EL (cell line): ENCODE measurements around the gene DMXL1.
"Not testable (repeated sequence)": the region's sequence is repeated elsewhere in the genome, so short reads cannot be mapped to it uniquely, and the experiment has no call there.

Source experiments
- DNase-seq: peaks from one replicate; pipeline ENCODE4 v3.0.0-alpha.2; 2016

The DMXL1 gene

GRCh38 chr5:119071561-119071995 is 691 bp downstream of the DMXL1 start:
- no peak for DNase-seq

- no peak for DNase-seq
Observed at GRCh38 chr5:119072496-119072895, 1.6 kb downstream of the DMXL1 start.

GRCh38 chr5:119073746-119074337 is 3.0 kb downstream of the DMXL1 start:
- not testable (repeated sequence) for DNase-seq

GRCh38 chr5:119074419-119074818 is 3.5 kb downstream of the DMXL1 start:
- no peak for DNase-seq

GRCh38 chr5:119075269-119075668 is 4.4 kb downstream of the DMXL1 start:
- DNase-seq: not testable (repeated sequence)

GRCh38 chr5:119076080-119076479 is 5.2 kb downstream of the DMXL1 start:
- DNase-seq: no peak

GRCh38 chr5:119077444-119077843 is 6.6 kb downstream of the DMXL1 start:
- no peak for DNase-seq

GRCh38 chr5:119078071-119078846 is 7.4 kb downstream of the DMXL1 start:
- no peak for DNase-seq

- no peak for DNase-seq
Observed at GRCh38 chr5:119078861-119079260, 8.0 kb downstream of the DMXL1 start.

- no peak for DNase-seq
Observed at GRCh38 chr5:119079318-119079921, 8.5 kb downstream of the DMXL1 start.

GRCh38 chr5:119080936-119081335 is 10.0 kb downstream of the DMXL1 start:
- DNase-seq: no peak

GRCh38 chr5:119082691-119083090 is 11.8 kb downstream of the DMXL1 start:
- no peak for DNase-seq

- DNase-seq: no peak
Observed at GRCh38 chr5:119083679-119084078, 12.8 kb downstream of the DMXL1 start.

- no peak for DNase-seq
Observed at GRCh38 chr5:119088438-119088837, 17.6 kb downstream of the DMXL1 start.

GRCh38 chr5:119095611-119096010 is 24.7 kb downstream of the DMXL1 start:
- no peak for DNase-seq

- no peak for DNase-seq
Observed at GRCh38 chr5:119105971-119106370, 35.1 kb downstream of the DMXL1 start.

- no peak for DNase-seq
Observed at GRCh38 chr5:119112151-119112550, 41.3 kb downstream of the DMXL1 start.

- no peak for DNase-seq
Observed at GRCh38 chr5:119117237-119117636, 46.4 kb downstream of the DMXL1 start.

- DNase-seq: no peak
Observed at GRCh38 chr5:119118000-119118399, 47.1 kb downstream of the DMXL1 start.

GRCh38 chr5:119120893-119121292 is 50.0 kb downstream of the DMXL1 start:
- DNase-seq: no peak

GRCh38 chr5:119122474-119122873 is 51.6 kb downstream of the DMXL1 start:
- DNase-seq: not testable (repeated sequence)

GRCh38 chr5:119123280-119123679 is 52.4 kb downstream of the DMXL1 start:
- DNase-seq: no peak

- no peak for DNase-seq
Observed at GRCh38 chr5:119129770-119130169, 58.9 kb downstream of the DMXL1 start.
